Thyroid gland (tissue), 4 donors: ENCODE data around the gene ATRNL1. TPM values are rescaled to one million over a fixed set of nuclear protein-coding genes. Genes with fewer than 3 reads are reported as not detected.

Experiments
- DNase-seq, 2 donors: peaks; one replicate each; pipeline ENCODE4 v3.0.0-alpha.2; 2019
- H3K27ac ChIP-seq, 3 donors: fragments of 200-600 bp; sonication (generic); 1 replicate in 2 of 3; 2 replicates in 1 of 3; pipeline ENCODE4 v1.5.1; 2016 to 2019; ENCODE audit warnings: mild to moderate bottlenecking in 1 of 3, moderate library complexity in 1 of 3
- H3K27me3 ChIP-seq: fragments of 200-600 bp; sonication (generic); one replicate; pipeline ENCODE4 v1.5.1; 2019
- H3K36me3 ChIP-seq, 2 donors: fragments of 200-600 bp; sonication (generic); one replicate each; pipeline ENCODE4 v1.5.1; 2016 to 2019
- H3K4me1 ChIP-seq, 2 donors: fragments of 200-600 bp; sonication (generic); one replicate each; pipeline ENCODE4 v1.5.1; 2017 to 2019
- H3K4me3 ChIP-seq, 3 donors: fragments of 200-600 bp; sonication (generic); replicated peaks in 1 of 3; 1 replicate in 2 of 3; 2 replicates in 1 of 3; pipeline ENCODE4 v1.5.1; 2016; ENCODE audit warnings: mild to moderate bottlenecking in 1 of 3
- H3K9me3 ChIP-seq: fragments of 200-600 bp; sonication (generic); one replicate; pipeline ENCODE4 v1.5.1; 2017
- POLR2A ChIP-seq, 2 donors: fragments of 450-650 bp; IDR thresholded peaks; one replicate each; pipeline ENCODE4 v1.6.1; 2017; ENCODE audit warnings: antibody characterized with exemption in 2 of 2, mild to moderate bottlenecking in 2 of 2, moderate library complexity in 1 of 2
- WGBS, 2 donors: methylation state at CpG; one replicate each; pipeline ENCODE4 v1.1.5; 2017; 5-methylcytosine and 5-hydroxymethylcytosine counted together
- intact Hi-C: fragments of 100-400 bp; cut with DNase I; formaldehyde crosslinking; loops from one replicate; pipeline ENCODE4 v1.15.1; 2023
- total RNA-seq, 4 donors: library from RNA; depleted of rRNA; stranded (reverse); fragments of >200 nt; gene quantifications; one replicate each; pipeline ENCODE4 v1.2.3, GENCODE V29; 2016
- TF ChIP-seq, protein P1 (sequence below), 6 experiments: fragments of 200-600 bp in 3 of 6; fragments of 450-650 bp in 3 of 6; sonication (generic) in 3 of 6; IDR thresholded peaks; one replicate each; pipeline ENCODE4 v1.5.1; 2016 to 2019; ENCODE audit warnings: antibody characterized with exemption in 6 of 6, mild to moderate bottlenecking in 2 of 6, inconsistent platforms in 1 of 6, moderate library complexity in 1 of 6

The ATRNL1 gene
- total RNA-seq, 4 donors from 2014 or later, result 2.3 to 6.3 (median 3.8) TPM

DNA sequence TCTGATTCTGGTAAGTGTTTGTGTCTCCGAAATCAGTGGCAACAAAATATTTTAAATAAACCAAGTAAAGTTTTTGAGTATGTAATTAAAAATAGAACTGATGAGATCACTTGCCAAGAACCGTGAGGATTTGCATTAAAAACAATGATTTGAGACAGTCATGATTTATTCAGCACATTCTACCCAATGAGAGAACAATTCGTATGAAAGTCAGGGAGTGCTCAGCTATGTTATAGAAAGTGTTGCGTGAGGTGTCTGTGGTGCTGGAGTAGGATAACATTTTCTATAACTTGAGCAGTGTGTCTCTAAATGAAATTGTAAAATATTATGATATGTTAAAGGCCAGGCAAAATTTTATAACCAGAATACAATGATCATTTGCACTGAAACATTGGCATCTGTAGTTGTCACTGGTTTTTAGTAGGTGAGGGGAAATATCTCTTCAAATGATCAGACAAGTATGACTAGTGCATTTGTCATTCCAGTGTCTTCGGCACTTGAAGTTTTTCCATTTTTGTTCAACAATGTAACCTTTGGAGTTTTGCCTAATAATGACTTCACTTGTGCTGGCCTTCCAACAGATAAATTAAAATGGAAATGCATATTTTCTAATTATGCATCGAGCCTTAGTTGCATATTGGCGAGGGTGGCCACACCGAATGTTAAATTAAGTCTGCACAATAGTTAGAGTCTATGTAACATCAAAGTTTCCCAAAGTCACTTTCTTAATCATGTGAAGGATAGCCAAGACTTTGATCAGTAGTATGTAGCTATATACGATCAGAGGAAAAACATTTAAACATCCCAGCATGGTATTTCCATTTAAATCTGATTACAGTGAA lies 844.0 kb downstream of the ATRNL1 start:
- no peak for TF ChIP-seq POLR2A (IDR thresholded peaks at IDR 0.05)
- TF ChIP-seq, protein P1, sequence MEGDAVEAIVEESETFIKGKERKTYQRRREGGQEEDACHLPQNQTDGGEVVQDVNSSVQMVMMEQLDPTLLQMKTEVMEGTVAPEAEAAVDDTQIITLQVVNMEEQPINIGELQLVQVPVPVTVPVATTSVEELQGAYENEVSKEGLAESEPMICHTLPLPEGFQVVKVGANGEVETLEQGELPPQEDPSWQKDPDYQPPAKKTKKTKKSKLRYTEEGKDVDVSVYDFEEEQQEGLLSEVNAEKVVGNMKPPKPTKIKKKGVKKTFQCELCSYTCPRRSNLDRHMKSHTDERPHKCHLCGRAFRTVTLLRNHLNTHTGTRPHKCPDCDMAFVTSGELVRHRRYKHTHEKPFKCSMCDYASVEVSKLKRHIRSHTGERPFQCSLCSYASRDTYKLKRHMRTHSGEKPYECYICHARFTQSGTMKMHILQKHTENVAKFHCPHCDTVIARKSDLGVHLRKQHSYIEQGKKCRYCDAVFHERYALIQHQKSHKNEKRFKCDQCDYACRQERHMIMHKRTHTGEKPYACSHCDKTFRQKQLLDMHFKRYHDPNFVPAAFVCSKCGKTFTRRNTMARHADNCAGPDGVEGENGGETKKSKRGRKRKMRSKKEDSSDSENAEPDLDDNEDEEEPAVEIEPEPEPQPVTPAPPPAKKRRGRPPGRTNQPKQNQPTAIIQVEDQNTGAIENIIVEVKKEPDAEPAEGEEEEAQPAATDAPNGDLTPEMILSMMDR (IDR thresholded peaks at IDR 0.05), result no peak
- intact Hi-C loops, result no loop called here
- no peak for DNase-seq
- Histone ChIP-seq H3K27me3 (no peaks in the 10 kb centered on the region), H3K4me3 (no peak overlapping the region), H3K4me1 (no peaks in the 10 kb centered on the region), H3K27ac (no peak overlapping the region), H3K36me3 (no peaks in the 10 kb centered on the region), H3K9me3 (no peaks in the 10 kb centered on the region)
- WGBS, 2 donors, result 79 to 85% methylated on average over 9 of the region's 9 CpGs

DNA sequence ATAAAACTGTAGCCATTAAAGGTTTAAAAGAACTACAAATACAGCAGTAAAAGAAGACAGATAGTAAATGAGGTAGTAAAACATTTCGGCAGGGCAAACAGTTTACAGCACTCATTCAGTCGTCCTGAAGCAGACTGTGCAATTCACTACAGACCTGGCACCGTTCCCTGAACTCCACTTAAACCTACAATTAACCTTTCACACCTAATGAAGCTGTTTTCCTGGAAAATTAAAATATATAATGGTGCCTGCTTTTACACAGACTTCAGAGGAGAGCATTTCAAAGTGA lies 844.5 kb downstream of the ATRNL1 start:
- DNase-seq, result no peak
- no peaks in the 10 kb centered on the region for H3K9me3 ChIP-seq
- H3K36me3 ChIP-seq, result no peaks in the 10 kb centered on the region
- no peaks in the 10 kb centered on the region for H3K27me3 ChIP-seq
- WGBS, 2 donors, result 43 to 50% methylated on average over 3 of the region's 3 CpGs
- H3K27ac ChIP-seq, result no peak overlapping the region
- intact Hi-C loops, result no loop called here
- TF ChIP-seq, protein P1 (IDR thresholded peaks at IDR 0.05), result no peak
- no peak for TF ChIP-seq POLR2A (IDR thresholded peaks at IDR 0.05)
- H3K4me1 ChIP-seq, result no peaks in the 10 kb centered on the region
- H3K4me3 ChIP-seq, result no peak overlapping the region

DNA sequence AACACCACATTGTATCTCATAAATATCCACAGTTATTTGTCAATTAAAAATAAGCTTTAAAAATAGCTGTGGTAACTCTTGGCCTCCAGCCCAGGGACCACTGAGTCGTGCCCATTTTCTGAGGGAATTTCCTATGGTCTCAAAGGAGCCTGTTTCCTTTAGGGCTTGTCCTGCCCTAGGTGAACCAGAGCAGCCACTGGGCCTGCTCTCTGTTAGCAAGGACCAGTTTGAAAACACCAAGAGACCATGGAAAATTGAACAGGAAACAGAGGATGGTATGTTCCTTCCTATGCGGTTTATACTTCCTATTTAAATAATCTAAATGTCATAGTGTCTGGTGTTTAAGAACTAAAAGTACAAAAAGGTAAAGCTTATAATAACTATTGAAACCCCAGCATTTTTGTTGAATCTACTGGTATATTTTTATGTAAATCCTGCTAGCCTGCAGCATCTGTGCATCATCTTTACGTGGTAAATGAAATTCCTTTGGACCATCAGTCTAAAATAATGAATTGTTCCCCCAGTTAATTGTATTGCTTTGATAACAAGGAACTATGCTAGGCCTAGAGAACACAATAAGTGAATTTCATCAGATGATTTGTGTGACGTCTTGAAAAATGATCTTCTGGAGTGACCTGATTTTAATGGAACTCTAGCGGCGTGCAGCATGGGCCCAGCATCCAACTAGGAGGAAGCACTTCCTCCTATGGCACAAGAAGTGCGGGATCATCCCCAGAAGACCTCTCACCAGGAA lies 846.1 kb downstream of the ATRNL1 start:
- Histone ChIP-seq H3K36me3 (no peaks in the 10 kb centered on the region), H3K4me1 (no peaks in the 10 kb centered on the region), H3K4me3 (no peak overlapping the region), H3K9me3 (no peaks in the 10 kb centered on the region), H3K27me3 (no peaks in the 10 kb centered on the region), H3K27ac (no peak overlapping the region)
- 78 to 89% methylated on average over 7 of the region's 7 CpGs for WGBS, 2 donors
- intact Hi-C loops, result no loop called here
- DNase-seq, result no peak
- TF ChIP-seq, protein P1 (IDR thresholded peaks at IDR 0.05), result no peak
- TF ChIP-seq POLR2A (IDR thresholded peaks at IDR 0.05), result no peak

DNA sequence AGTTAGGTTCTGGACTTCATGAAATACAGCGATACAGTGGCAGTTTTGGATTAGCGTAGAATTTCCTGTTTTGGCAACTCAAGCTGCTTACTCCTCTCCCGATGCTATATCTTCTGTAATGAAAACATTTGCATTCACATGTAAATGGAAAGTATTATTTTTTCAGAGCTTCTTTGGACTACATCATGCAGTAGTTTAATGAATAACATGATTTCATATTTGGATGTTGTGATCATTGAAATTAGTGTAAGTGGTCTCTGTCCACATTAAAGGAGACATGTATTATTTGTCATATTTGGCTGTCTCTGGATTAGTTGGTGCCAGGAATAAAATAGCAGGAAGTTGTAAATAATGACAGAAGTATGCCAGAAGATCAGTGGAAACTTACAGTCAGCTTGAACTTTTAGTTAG lies 848.2 kb downstream of the ATRNL1 start:
- Histone ChIP-seq H3K4me3 (no peak overlapping the region), H3K36me3 (no peaks in the 10 kb centered on the region), H3K27me3 (no peaks in the 10 kb centered on the region), H3K9me3 (no peaks in the 10 kb centered on the region), H3K4me1 (no peaks in the 10 kb centered on the region), H3K27ac (no peak overlapping the region)
- no peak for DNase-seq
- WGBS, 2 donors, result 69 to 76% methylated on average over 3 of the region's 3 CpGs
- TF ChIP-seq, protein P1 (IDR thresholded peaks at IDR 0.05), result no peak
- no peak for TF ChIP-seq POLR2A (IDR thresholded peaks at IDR 0.05)
- intact Hi-C loops, result no loop called here

DNA sequence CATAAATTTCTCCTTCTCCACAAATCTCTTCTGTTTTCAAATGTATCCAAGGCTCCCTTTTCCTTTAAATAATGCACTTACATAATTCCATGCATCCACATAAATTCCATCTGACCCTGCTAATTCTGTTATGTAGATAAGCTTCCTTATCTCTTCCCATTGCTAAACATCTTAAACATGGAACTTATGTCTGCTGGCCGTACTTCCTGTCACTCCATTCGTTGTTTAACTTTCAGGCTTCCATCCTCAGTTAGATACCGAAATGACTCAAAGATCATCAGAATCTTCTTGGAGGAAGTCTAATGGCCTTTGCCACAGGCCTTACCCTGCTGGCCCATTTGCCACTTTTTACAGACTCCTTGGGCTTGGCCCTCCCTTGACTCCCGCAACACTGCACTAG lies 848.9 kb downstream of the ATRNL1 start:
- Histone ChIP-seq H3K9me3 (no peaks in the 10 kb centered on the region), H3K27me3 (no peaks in the 10 kb centered on the region), H3K4me1 (no peaks in the 10 kb centered on the region), H3K4me3 (no peak overlapping the region), H3K36me3 (no peaks in the 10 kb centered on the region), H3K27ac (no peak overlapping the region)
- DNase-seq, result no peak
- WGBS, 2 donors, result 79 to 82% methylated on average over 4 of the region's 4 CpGs
- intact Hi-C loops, result no loop called here
- TF ChIP-seq, protein P1 (IDR thresholded peaks at IDR 0.05), result no peak
- TF ChIP-seq POLR2A (IDR thresholded peaks at IDR 0.05), result no peak
